ENCODE data around the gene AUTS2.

- TF ChIP-seq, protein P1, sequence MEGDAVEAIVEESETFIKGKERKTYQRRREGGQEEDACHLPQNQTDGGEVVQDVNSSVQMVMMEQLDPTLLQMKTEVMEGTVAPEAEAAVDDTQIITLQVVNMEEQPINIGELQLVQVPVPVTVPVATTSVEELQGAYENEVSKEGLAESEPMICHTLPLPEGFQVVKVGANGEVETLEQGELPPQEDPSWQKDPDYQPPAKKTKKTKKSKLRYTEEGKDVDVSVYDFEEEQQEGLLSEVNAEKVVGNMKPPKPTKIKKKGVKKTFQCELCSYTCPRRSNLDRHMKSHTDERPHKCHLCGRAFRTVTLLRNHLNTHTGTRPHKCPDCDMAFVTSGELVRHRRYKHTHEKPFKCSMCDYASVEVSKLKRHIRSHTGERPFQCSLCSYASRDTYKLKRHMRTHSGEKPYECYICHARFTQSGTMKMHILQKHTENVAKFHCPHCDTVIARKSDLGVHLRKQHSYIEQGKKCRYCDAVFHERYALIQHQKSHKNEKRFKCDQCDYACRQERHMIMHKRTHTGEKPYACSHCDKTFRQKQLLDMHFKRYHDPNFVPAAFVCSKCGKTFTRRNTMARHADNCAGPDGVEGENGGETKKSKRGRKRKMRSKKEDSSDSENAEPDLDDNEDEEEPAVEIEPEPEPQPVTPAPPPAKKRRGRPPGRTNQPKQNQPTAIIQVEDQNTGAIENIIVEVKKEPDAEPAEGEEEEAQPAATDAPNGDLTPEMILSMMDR (IDR thresholded peaks at IDR 0.05) = no peak
- TF ChIP-seq POLR2AphosphoS5 (IDR thresholded peaks at IDR 0.05; ENCODE audit: low read depth, low read length) = no peak
- TF ChIP-seq, protein P2, sequence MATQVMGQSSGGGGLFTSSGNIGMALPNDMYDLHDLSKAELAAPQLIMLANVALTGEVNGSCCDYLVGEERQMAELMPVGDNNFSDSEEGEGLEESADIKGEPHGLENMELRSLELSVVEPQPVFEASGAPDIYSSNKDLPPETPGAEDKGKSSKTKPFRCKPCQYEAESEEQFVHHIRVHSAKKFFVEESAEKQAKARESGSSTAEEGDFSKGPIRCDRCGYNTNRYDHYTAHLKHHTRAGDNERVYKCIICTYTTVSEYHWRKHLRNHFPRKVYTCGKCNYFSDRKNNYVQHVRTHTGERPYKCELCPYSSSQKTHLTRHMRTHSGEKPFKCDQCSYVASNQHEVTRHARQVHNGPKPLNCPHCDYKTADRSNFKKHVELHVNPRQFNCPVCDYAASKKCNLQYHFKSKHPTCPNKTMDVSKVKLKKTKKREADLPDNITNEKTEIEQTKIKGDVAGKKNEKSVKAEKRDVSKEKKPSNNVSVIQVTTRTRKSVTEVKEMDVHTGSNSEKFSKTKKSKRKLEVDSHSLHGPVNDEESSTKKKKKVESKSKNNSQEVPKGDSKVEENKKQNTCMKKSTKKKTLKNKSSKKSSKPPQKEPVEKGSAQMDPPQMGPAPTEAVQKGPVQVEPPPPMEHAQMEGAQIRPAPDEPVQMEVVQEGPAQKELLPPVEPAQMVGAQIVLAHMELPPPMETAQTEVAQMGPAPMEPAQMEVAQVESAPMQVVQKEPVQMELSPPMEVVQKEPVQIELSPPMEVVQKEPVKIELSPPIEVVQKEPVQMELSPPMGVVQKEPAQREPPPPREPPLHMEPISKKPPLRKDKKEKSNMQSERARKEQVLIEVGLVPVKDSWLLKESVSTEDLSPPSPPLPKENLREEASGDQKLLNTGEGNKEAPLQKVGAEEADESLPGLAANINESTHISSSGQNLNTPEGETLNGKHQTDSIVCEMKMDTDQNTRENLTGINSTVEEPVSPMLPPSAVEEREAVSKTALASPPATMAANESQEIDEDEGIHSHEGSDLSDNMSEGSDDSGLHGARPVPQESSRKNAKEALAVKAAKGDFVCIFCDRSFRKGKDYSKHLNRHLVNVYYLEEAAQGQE (IDR thresholded peaks at IDR 0.05; ENCODE audit: insufficient read depth in 1 of 2, low read depth in 2 of 2, low read length in 1 of 2) = no peak
- TF ChIP-seq TCF7L2 (IDR thresholded peaks at IDR 0.05; ENCODE audit: low read depth, low read length) = no peak
- no peak for TF ChIP-seq SIN3A (IDR thresholded peaks at IDR 0.05; ENCODE audit: borderline replicate concordance, insufficient read depth, low read depth, low read length)
These were observed 715.4 kb downstream of the AUTS2 start for GRCh38 chr7:70313687-70314086.

Data from Panc1 (cell line).